RWPE1 (cell line): ENCODE data around the gene VWA5B1.

Source experiments
- CTCF ChIA-PET: fragments of 350-600 bp; sonication (Branson Sonifier 250); formaldehyde crosslinking; extraction: SDS; loops from one replicate; lab custom pipeline; 2021; lab: Yijun Ruan, JAX
- POLR2A ChIA-PET: fragments of 400-600 bp; formaldehyde crosslinking; extraction: SDS; loops from one replicate; lab custom pipeline; 2020; ENCODE audit warnings: antibody characterized with exemption; ENCODE audit not compliant: low non-redundant PET; lab: Yijun Ruan, JAX
- DNase-seq: peaks from one replicate; pipeline ENCODE4 v3.0.0; 2012; ENCODE audit warnings: low spot score
- H3K27ac ChIP-seq: fragments of 450-650 bp; 2 replicates; pipeline ENCODE4 v1.5.1; 2017
- TF ChIP-seq, protein P1 (sequence below): fragments of 450-650 bp; conservative IDR thresholded peaks from 2 replicates; pipeline ENCODE4 v1.5.1; 2017; ENCODE audit warnings: low read depth, mild to moderate bottlenecking

VWA5B1 gene

DNA sequence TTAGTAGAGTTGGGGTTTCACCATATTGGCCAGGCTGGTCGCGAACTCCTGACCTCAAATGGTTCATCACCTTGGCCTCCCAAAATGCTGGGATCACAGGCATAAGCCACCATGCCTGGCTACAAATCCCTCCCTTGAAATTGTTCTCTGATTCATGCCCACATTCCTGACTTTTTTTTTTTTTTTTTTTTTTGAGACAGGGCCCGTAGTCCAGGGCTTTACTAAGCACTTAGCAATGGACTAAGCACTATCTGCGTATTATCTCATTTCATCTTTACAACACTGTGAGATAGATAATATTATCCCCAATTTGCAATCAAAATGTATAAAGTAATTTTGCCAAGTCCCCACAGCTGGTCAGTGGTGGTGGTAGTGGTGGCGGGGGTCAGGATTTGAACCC, 58.9 kb downstream of the VWA5B1 start:
- ChIA-PET CTCF (no interaction called here), POLR2A (no interaction called here)
- no peak overlapping the region for H3K27ac ChIP-seq
- DNase-seq: no peak
- TF ChIP-seq, protein P1, sequence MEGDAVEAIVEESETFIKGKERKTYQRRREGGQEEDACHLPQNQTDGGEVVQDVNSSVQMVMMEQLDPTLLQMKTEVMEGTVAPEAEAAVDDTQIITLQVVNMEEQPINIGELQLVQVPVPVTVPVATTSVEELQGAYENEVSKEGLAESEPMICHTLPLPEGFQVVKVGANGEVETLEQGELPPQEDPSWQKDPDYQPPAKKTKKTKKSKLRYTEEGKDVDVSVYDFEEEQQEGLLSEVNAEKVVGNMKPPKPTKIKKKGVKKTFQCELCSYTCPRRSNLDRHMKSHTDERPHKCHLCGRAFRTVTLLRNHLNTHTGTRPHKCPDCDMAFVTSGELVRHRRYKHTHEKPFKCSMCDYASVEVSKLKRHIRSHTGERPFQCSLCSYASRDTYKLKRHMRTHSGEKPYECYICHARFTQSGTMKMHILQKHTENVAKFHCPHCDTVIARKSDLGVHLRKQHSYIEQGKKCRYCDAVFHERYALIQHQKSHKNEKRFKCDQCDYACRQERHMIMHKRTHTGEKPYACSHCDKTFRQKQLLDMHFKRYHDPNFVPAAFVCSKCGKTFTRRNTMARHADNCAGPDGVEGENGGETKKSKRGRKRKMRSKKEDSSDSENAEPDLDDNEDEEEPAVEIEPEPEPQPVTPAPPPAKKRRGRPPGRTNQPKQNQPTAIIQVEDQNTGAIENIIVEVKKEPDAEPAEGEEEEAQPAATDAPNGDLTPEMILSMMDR: no peak

DNA sequence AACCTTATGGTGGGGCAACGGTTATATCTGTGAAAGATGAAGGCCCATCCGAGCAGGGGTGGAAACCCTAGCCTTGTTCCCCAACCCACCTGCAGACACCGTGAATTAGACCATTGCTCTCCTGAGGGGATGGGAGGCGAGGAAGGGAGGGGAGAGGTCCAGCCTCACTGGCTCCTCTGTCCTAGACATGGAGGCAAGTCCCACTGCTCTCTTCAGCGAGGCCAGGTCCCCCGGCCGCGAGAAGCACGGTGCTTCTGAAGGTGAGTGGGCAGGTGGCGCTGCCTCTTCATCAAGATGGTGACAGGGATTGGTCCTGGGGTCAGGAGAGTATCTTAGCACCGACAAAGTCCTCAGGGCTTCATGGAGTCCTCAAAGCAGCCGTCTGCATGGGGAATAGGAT, 59.3 kb downstream of the VWA5B1 start:
- H3K27ac ChIP-seq: no peak overlapping the region
- TF ChIP-seq, protein P1: no peak
- POLR2A ChIA-PET: no interaction called here
- DNase-seq: no peak
- CTCF ChIA-PET: no interaction called here

DNA sequence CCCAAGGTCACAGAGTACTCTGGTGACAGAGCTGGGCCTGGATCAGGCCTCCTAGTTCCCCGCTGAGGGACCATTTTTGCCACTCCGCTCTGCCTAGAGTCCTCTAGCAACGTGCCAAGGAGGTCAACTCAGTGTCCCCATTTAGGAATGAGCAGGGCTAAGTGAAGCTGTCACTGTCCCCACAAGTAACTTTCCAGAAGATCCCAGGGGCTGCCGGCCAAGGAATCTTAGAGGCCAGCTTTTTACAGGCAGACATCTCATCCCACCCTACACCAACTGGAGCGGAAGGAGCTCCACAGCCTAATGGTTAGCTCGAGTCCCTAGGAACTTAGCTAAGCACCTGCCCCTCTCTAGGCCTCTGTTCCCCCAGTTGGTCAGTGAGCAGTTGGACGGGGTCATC, 59.7 kb downstream of the VWA5B1 start:
- TF ChIP-seq, protein P1: no peak
- ChIA-PET CTCF (no interaction called here), POLR2A (no interaction called here)
- DNase-seq: no peak
- no peak overlapping the region for H3K27ac ChIP-seq

DNA sequence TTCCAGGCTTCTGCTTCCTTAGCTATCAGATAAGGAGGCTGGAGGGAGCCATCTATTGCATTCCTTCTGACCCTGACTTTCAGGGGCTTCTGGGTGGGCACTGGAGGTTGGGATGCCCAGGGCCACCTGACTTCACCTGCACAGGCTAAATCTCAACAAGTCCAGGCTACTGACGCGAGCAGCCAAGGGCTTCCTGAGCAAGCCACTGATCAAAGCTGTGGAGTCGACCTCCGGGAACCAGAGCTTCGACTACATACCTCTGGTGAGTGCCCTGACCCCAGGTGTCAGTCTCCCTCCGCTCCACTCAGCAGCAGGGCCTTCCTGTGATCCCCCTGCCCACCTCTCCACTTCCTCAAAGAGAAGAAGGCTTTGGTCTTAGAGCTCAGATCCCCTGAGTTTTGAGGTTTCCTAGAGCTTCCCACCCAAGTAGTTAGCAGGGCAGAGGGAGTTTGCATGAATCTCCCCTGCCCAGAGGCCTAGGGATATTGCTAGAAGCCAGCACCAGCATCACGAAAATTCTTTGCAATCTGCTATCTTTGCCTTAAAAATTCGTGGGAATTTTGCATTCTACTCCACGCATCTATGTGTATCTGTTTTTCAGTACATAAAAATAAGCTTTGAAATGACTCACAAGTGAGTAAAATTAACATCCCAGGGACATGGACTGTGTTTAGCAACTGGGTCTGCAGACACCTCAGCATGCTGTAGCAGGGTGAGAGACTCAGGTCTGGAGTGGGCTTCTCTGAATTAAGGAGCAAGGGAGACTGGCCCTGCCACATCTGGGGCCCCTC, 61.4 kb downstream of the VWA5B1 start:
- H3K27ac ChIP-seq: no peak overlapping the region
- POLR2A ChIA-PET: interaction anchor here (0.6 kb wide), 1 partner anchor 134 kb away, joined by 3 read pairs; the partner anchor contains the start of gene CAMK2N1
- no peak for DNase-seq
- TF ChIP-seq, protein P1: no peak
- CTCF ChIA-PET: interaction anchor here (1.4 kb wide), 1 partner anchor 140 kb away, joined by 3 read pairs; no protein-coding TSS in a partner anchor

DNA sequence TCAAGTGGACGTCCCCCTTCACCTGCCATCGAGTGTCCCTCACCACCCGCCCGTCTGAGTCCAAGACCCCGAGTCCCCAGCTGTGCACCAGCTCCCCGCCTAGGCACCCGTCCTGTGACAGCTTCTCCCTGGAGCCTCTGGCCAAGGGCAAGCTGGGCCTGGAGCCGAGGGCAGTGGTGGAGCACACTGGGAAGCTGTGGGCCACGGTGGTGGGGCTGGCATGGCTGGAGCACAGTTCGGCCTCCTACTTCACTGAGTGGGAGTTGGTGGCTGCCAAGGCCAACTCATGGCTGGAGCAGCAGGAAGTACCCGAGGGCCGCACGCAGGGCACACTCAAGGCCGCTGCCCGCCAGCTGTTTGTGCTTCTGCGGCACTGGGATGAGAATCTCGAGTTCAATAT, 63.2 kb downstream of the VWA5B1 start:
- TF ChIP-seq, protein P1: no peak
- DNase-seq: no peak
- no peak overlapping the region for H3K27ac ChIP-seq
- POLR2A ChIA-PET: no interaction called here
- CTCF ChIA-PET: interaction anchor here (1.1 kb wide), 1 partner anchor 140 kb away, joined by 4 read pairs; no protein-coding TSS in a partner anchor

DNA sequence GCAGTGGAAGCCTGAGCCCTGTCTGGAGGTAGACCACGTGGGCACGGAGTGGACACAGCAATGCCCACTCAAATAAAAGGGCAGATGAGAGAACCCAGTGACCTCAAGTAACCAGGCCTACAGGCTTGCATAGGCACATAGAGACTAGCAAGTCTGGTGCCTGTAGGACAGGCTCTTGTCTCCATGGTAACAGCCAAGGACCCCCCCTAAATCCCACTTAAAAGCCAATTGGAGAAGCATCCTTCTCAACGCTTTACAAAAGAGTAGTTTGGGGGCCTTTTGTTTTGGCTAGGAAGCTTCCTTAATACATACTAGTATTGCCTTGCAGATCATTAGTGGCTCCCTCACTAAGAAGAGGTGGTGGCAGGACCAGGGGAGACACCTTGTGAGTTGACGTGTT, 63.9 kb downstream of the VWA5B1 start:
- POLR2A ChIA-PET: no interaction called here
- TF ChIP-seq, protein P1: no peak
- no peak for DNase-seq
- CTCF ChIA-PET: no interaction called here
- H3K27ac ChIP-seq: no peak overlapping the region
